SK-N-SH treated with all-trans-retinoic acid at 6 μM for 48 hours (cell line): ENCODE results near the gene MTCL3.
A peak's percentile ranks its signal among the peaks of the same experiment; 100 is the strongest.

Experiments used
- ATAC-seq: fragments of 200-7000 bp; cut with Tn5 transposase; 3 replicates; pipeline ENCODE4 v1.9.1; 2020; ENCODE audit warnings: mild to moderate bottlenecking, moderate library complexity
- ARNTL ChIP-seq: fragments of 450-650 bp; formaldehyde crosslinking; IDR thresholded peaks from 2 replicates; pipeline ENCODE4 v1.5.0; 2020; ENCODE audit warnings: low read depth, mild to moderate bottlenecking, moderate library complexity, borderline replicate concordance
- BACH2 ChIP-seq: fragments of 250-450 bp; sonication (Bioruptor Pico); IDR thresholded peaks from 2 replicates; pipeline ENCODE4 v1.9.0; 2021; ENCODE audit warnings: mild to moderate bottlenecking, borderline replicate concordance
- CSDC2 ChIP-seq: fragments of 250-450 bp; sonication (Bioruptor Pico); IDR thresholded peaks from 2 replicates; pipeline ENCODE4 v1.5.0; 2020; ENCODE audit warnings: mild to moderate bottlenecking, moderate library complexity
- ESRRG ChIP-seq: fragments of 250-450 bp; sonication (Bioruptor Pico); IDR thresholded peaks from 2 replicates; pipeline ENCODE4 v1.6.1; 2021; ENCODE audit warnings: mild to moderate bottlenecking
- GLIS3 ChIP-seq: fragments of 250-450 bp; sonication (Bioruptor Pico); IDR thresholded peaks from 2 replicates; pipeline ENCODE4 v1.5.0; 2020; ENCODE audit warnings: mild to moderate bottlenecking, moderate library complexity
- ISL1 ChIP-seq: fragments of 250-450 bp; sonication (Bioruptor Pico); IDR thresholded peaks from 2 replicates; pipeline ENCODE4 v2.1.2; 2022; ENCODE audit warnings: mild to moderate bottlenecking, moderate library complexity
- PPARA ChIP-seq: fragments of 250-450 bp; sonication (Bioruptor Pico); IDR thresholded peaks from 2 replicates; pipeline ENCODE4 v1.5.0; 2020; ENCODE audit warnings: mild to moderate bottlenecking, borderline replicate concordance
- RARB ChIP-seq: fragments of 250-450 bp; sonication (Bioruptor Pico); IDR thresholded peaks from 2 replicates; pipeline ENCODE4 v1.8.0; 2021; ENCODE audit warnings: mild to moderate bottlenecking, moderate library complexity
- SNAI2 ChIP-seq: fragments of 250-450 bp; sonication (Bioruptor Pico); IDR thresholded peaks from 2 replicates; pipeline ENCODE4 v1.5.0; 2020; ENCODE audit warnings: mild to moderate bottlenecking, moderate library complexity
- TCF4 ChIP-seq: fragments of 250-450 bp; sonication (Bioruptor Pico); IDR thresholded peaks from 2 replicates; pipeline ENCODE4 v1.8.0; 2021; ENCODE audit warnings: mild to moderate bottlenecking, moderate library complexity, borderline replicate concordance
- TOX ChIP-seq: fragments of 250-450 bp; sonication (Bioruptor Pico); IDR thresholded peaks from 2 replicates; pipeline ENCODE4 v1.8.0; 2021; ENCODE audit warnings: mild to moderate bottlenecking, moderate library complexity, borderline replicate concordance
- ZC3H10 ChIP-seq: fragments of 250-450 bp; sonication (Bioruptor Pico); IDR thresholded peaks from 2 replicates; pipeline ENCODE4 v1.5.1; 2021; ENCODE audit warnings: mild to moderate bottlenecking, moderate library complexity
- ZFP3 ChIP-seq: fragments of 250-450 bp; sonication (Bioruptor Pico); IDR thresholded peaks from 2 replicates; pipeline ENCODE4 v1.5.0; 2020; ENCODE audit warnings: mild to moderate bottlenecking, moderate library complexity
- ZFP30 ChIP-seq: fragments of 450-650 bp; formaldehyde crosslinking; IDR thresholded peaks from 2 replicates; pipeline ENCODE4 v1.5.0; 2022; ENCODE audit warnings: mild to moderate bottlenecking, moderate library complexity
- ZNF565 ChIP-seq: fragments of 450-650 bp; formaldehyde crosslinking; conservative IDR thresholded peaks from 2 replicates; pipeline ENCODE4 v1.5.0; 2020; ENCODE audit warnings: low read depth, mild to moderate bottlenecking, moderate library complexity
- ZNF70 ChIP-seq: fragments of 450-650 bp; formaldehyde crosslinking; IDR thresholded peaks from 2 replicates; pipeline ENCODE4 v1.5.0; 2020; ENCODE audit warnings: mild to moderate bottlenecking, moderate library complexity
- ZNF8 ChIP-seq: fragments of 450-650 bp; formaldehyde crosslinking; IDR thresholded peaks from 2 replicates; pipeline ENCODE4 v1.5.0; 2020; ENCODE audit warnings: mild to moderate bottlenecking, moderate library complexity
- TF ChIP-seq, protein P1 (sequence below): fragments of 250-450 bp; sonication (Bioruptor Pico); IDR thresholded peaks from 2 replicates; pipeline ENCODE4 v1.5.0; 2020; ENCODE audit warnings: mild to moderate bottlenecking, moderate library complexity
- TF ChIP-seq, protein P2 (sequence below): fragments of 250-450 bp; sonication (Bioruptor Pico); IDR thresholded peaks from 2 replicates; pipeline ENCODE4 v1.8.0; 2021; ENCODE audit warnings: low read depth, mild to moderate bottlenecking, moderate library complexity, borderline replicate concordance
- TF ChIP-seq, protein P3 (sequence below): fragments of 250-450 bp; sonication (Bioruptor Pico); IDR thresholded peaks from 2 replicates; pipeline ENCODE4 v1.5.1; 2021; ENCODE audit warnings: mild to moderate bottlenecking, moderate library complexity
- TF ChIP-seq, protein P4 (sequence below): fragments of 250-450 bp; sonication (Bioruptor Pico); IDR thresholded peaks from 2 replicates; pipeline ENCODE4 v1.5.1; 2020; ENCODE audit warnings: low read depth, mild to moderate bottlenecking, moderate library complexity

Gene MTCL3

DNA sequence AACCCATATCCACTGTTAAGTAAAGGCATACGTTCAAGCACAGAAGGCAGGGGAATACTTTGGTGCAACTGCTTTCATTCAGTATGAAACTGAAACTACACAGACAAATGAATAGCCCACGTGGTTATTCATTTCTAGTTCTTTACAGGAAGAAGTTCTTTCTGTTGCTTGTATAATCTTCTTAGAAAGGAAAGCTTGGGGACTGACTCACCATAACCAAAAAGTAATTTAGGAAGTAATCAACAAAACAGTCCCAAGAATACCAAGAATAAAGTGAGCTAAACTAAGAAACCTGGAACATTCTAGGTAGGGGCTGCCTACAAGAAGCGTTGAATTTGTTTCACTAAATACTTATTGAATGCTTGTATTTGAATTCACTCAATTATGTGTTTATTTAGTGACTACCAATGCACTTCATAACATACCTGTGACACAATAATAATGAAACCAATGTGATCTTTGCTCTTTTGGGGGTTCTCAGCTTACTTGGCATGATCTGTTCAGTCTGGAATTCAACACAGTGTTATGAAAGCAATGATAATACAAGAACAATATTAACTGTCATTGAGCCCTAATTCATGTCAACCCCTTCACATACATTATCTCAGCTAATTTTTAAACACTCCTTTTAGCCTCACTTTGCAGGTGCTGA lies 34.8 kb downstream of the MTCL3 start:
- peak; percentile 67 for ATAC-seq
- TF ChIP-seq ISL1 (CRISPR knock-in tag), result 0 out of 2 replicates have a peak, but pooled peaks have one; percentile 14
- no peak for TF ChIP-seq GLIS3

DNA sequence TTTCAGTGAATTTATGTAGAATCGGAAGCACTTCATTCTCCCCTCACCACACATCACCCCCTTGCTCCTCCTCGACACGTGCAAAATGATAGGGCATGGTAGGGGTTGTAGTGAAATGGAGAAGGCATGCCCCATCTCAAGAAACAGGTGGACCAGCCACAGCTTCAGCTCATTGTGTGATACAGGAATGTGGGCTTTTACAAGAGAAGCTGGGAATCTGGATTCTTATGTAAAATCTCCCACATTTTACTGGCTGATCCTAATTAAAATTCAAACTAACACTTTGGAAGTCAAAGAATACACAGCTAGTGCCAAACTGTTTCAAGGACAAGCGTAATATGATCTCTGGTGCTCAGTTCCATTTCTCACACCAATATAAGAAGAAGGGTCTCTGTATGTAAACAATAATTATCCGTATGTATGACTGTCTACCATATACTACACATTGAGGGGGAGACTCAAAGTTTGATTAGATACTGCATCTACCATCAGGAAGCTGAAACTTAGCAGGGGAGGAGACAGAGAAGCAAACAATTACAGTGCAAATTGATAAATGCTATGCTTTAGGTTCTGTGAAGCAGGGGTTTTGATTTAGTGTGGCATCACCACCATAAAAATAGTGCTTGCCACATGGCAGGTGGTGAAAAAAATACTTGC lies 35.6 kb downstream of the MTCL3 start:
- TF ChIP-seq ZFP3 (CRISPR knock-in tag) (no peak), TCF4 (no peak), GLIS3 (no peak), ZFP30 (CRISPR knock-in tag) (no peak), CSDC2 (CRISPR knock-in tag) (no peak), ESRRG (CRISPR knock-in tag) (no peak)
- TF ChIP-seq, protein P1, sequence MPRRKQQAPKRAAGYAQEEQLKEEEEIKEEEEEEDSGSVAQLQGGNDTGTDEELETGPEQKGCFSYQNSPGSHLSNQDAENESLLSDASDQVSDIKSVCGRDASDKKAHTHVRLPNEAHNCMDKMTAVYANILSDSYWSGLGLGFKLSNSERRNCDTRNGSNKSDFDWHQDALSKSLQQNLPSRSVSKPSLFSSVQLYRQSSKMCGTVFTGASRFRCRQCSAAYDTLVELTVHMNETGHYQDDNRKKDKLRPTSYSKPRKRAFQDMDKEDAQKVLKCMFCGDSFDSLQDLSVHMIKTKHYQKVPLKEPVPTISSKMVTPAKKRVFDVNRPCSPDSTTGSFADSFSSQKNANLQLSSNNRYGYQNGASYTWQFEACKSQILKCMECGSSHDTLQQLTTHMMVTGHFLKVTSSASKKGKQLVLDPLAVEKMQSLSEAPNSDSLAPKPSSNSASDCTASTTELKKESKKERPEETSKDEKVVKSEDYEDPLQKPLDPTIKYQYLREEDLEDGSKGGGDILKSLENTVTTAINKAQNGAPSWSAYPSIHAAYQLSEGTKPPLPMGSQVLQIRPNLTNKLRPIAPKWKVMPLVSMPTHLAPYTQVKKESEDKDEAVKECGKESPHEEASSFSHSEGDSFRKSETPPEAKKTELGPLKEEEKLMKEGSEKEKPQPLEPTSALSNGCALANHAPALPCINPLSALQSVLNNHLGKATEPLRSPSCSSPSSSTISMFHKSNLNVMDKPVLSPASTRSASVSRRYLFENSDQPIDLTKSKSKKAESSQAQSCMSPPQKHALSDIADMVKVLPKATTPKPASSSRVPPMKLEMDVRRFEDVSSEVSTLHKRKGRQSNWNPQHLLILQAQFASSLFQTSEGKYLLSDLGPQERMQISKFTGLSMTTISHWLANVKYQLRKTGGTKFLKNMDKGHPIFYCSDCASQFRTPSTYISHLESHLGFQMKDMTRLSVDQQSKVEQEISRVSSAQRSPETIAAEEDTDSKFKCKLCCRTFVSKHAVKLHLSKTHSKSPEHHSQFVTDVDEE (CRISPR knock-in tag), result no peak
- TF ChIP-seq, protein P2, sequence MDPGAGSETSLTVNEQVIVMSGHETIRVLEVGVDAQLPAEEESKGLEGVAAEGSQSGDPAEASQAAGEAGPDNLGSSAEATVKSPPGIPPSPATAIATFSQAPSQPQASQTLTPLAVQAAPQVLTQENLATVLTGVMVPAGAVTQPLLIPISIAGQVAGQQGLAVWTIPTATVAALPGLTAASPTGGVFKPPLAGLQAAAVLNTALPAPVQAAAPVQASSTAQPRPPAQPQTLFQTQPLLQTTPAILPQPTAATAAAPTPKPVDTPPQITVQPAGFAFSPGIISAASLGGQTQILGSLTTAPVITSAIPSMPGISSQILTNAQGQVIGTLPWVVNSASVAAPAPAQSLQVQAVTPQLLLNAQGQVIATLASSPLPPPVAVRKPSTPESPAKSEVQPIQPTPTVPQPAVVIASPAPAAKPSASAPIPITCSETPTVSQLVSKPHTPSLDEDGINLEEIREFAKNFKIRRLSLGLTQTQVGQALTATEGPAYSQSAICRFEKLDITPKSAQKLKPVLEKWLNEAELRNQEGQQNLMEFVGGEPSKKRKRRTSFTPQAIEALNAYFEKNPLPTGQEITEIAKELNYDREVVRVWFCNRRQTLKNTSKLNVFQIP, result no peak
- TF ChIP-seq, all 23 proteins: peak for 0
- ATAC-seq, result no peak

DNA sequence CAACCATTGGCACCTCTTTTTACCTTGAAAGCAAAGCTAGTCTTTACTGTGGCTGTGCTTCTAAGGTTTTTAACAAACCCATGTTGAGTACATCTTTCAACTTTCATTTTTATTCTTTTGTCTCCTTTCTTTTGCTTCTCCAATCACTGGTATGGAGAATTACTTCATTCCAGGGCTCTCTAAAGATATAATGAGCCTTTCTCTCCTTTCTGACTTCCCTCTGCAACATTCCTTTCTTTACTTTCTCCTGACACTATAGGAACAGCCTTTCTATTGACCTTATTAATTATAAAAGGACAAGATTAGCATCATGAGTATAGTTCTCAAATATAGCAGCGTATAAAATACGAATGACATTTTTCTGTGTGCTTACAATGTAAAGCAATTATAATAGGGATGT lies 36.8 kb downstream of the MTCL3 start:
- TF ChIP-seq GLIS3 (no peak), ESRRG (CRISPR knock-in tag) (no peak), ARNTL (CRISPR knock-in tag) (no peak), ZC3H10 (CRISPR knock-in tag) (no peak), RARB (no peak)
- no peak for ATAC-seq

DNA sequence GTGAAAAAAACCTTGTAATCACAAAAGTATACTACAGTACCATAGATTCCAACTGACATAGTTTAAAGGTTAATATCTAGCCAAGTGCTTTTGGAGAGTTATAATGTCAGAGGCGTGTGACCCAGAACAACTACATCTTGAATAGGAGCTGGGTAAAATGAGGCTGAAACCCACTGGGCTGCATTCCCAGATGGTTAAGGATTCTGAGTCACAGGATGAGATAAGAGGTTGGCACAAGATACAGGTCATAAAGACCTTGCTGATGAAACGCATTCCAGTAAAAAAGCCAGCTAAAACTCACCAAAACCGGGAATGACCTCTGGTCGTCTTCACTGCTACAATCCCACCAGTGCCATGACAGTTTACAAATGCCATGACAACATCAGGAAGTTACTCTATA lies 37.5 kb downstream of the MTCL3 start:
- TF ChIP-seq BACH2 (CRISPR knock-in tag), result no peak
- TF ChIP-seq SNAI2, result 0 out of 2 replicates have a peak, but pooled peaks have one; percentile 21
- TF ChIP-seq, protein P3, sequence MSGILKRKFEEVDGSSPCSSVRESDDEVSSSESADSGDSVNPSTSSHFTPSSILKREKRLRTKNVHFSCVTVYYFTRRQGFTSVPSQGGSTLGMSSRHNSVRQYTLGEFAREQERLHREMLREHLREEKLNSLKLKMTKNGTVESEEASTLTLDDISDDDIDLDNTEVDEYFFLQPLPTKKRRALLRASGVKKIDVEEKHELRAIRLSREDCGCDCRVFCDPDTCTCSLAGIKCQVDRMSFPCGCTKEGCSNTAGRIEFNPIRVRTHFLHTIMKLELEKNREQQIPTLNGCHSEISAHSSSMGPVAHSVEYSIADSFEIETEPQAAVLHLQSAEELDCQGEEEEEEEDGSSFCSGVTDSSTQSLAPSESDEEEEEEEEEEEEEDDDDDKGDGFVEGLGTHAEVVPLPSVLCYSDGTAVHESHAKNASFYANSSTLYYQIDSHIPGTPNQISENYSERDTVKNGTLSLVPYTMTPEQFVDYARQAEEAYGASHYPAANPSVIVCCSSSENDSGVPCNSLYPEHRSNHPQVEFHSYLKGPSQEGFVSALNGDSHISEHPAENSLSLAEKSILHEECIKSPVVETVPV, result no peak
- peak; percentile 58 for TF ChIP-seq ISL1 (CRISPR knock-in tag)
- peak; percentile 60 for ATAC-seq

DNA sequence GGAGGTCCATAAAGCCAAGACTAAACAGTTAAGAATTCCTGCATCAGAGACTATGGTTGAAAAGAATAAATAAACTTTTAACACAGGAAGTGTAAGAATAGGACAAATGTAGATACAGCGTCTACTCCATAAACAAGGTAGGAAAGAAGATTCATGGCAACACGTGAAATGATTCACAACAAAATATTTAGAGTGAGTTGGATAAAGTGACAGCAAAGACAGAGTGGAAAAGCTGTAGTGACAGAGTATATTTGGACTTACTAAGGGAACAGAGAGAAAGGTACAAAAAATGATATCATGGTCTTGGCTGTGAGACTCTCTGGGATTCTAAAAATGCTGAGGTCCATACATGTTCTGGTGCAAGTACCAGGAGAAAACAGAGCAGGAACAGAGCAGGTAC lies 38.0 kb downstream of the MTCL3 start:
- no peak; the same call in 2 of the 3 replicates for ATAC-seq
- TF ChIP-seq ZNF8 (CRISPR knock-in tag) (no peak), ARNTL (CRISPR knock-in tag) (no peak), ESRRG (CRISPR knock-in tag) (no peak), TCF4 (no peak), ZC3H10 (CRISPR knock-in tag) (no peak), TOX (no peak), RARB (no peak), SNAI2 (no peak), ISL1 (CRISPR knock-in tag) (no peak), ZFP30 (CRISPR knock-in tag) (no peak), CSDC2 (CRISPR knock-in tag) (no peak), GLIS3 (no peak), ZNF70 (CRISPR knock-in tag) (no peak), PPARA (CRISPR knock-in tag) (no peak), ZNF565 (no peak), ZFP3 (CRISPR knock-in tag) (no peak)
- TF ChIP-seq, protein P1 (CRISPR knock-in tag), result no peak
- TF ChIP-seq, protein P3, result no peak
- TF ChIP-seq, protein P4, sequence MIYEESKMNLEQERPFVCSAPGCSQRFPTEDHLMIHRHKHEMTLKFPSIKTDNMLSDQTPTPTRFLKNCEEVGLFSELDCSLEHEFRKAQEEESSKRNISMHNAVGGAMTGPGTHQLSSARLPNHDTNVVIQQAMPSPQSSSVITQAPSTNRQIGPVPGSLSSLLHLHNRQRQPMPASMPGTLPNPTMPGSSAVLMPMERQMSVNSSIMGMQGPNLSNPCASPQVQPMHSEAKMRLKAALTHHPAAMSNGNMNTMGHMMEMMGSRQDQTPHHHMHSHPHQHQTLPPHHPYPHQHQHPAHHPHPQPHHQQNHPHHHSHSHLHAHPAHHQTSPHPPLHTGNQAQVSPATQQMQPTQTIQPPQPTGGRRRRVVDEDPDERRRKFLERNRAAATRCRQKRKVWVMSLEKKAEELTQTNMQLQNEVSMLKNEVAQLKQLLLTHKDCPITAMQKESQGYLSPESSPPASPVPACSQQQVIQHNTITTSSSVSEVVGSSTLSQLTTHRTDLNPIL (CRISPR knock-in tag), result no peak
